ENCODE results near the gene PCSK5.

The PCSK5 gene

DNA sequence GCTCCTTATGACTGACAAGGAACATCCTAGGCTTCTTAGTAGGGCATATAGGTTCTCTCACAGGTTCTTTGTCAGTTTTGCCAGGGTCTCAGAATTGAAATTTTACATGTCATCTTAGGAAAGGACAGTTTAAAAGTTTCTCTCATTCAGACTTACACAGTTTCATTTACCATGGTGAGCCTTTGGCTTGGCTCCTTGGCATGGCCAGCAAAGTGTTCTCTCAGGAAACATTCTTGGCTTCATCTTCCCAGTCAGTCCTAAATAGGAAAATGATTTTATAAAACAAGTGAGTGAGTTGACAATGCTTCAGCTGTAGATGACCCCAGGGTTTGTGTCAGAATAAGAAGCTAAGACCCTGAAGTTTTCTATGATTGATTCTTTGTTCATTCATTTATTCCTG, 191.6 kb downstream of the PCSK5 start:
- DNase-seq (ENCODE audit: low read depth in 2 of 2), result no peak

DNA sequence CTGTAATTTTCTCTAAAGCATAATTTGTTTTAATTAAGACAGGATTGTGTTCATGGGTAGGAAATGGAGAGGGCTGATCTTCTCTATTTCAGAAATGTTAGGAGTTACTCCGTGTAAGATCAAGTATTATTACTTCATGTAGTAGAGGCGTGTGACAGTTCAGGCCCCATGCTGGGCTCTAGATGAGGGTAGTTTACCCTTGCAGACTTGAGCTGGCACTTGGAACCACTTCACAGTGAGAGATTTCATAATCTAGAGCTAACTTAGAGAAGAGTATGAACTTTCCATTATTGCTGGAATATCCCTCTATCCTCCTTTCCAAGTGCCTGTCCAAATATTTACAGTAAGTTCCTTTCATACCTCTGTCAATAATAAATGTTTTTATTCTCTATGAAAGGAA, 195.1 kb downstream of the PCSK5 start:
- no peak for DNase-seq (ENCODE audit: low read depth in 2 of 2)

DNA sequence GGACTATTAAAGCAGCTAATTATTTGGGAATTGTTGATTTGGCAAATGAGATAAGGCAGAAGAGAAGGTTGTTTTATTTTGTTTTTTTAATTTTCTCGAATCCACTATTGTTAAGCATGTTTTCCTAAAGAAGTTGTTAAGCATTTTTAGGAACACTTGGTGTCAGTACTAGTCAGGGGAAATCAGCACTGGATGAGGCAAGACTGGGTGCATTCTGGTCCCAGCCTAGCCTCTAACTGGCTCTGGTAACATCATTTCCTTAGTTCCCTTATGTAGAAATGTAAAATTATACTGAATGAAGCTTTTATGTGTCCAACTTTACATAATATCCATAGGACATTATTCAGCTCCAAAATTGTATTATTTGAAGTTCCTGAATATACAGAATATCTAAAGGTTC, 196.1 kb downstream of the PCSK5 start:
- DNase-seq (ENCODE audit: low read depth in 2 of 2), result no peak

DNA sequence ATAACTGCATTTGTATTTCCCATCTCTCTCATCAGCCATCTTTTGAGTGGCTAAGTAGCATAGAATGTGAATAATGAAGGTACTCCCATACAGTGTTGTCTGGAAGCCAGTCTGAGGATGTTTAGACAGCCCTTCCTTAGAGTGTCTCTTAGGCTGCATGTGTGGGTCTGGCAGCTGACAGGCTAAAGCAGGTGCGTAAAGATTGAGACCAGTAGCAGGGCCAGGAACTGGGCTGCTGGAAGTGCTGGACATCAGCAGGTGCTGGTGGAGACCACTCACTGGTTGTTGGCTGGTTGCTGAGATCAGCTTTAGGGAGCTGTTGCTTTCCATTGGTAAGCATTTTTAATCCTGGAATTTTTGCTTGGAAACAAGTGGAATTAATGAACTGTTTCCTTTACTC, 197.5 kb downstream of the PCSK5 start:
- no peak for DNase-seq (ENCODE audit: low read depth in 2 of 2)

DNA sequence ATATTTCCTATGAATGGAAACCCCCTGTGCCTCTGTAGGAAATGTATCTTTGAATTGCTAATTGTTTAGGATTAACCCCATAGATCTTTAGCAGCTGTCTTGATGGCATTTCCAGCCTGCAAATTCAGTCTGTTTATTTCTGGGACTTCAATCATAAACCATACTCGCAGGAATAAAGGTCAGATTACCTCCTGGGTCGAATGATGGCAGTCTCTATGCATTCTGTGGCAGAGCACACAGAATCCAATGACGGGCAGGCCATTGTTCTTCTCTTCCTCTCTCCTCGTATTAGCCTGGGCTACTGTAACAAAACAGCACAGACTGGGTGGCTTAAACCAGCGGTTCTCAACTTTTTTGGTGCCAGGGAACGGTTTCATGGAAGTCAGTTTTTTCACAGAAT, 199.9 kb downstream of the PCSK5 start:
- no peak for DNase-seq (ENCODE audit: low read depth in 2 of 2)

DNA sequence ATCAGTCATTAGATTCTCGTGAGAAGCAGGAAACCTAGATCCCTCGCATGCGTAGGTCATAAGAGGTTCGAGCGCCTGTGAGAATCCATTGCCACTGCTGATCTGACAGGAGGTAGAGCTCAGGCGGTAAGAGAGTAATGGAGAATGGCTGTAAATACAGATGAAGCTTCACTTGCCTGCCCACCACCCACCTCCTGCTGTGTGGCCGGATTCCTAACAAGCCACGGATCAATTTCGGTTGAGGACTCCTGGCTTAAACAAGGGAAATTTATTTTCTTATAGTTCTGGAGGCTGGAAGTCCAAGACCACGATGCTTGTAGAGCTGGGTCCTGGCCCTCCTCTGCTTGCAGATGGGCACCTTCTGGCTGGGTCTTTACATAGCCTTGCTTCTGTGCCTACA, 200.4 kb downstream of the PCSK5 start:
- DNase-seq (ENCODE audit: low read depth in 2 of 2), result no peak

DNA sequence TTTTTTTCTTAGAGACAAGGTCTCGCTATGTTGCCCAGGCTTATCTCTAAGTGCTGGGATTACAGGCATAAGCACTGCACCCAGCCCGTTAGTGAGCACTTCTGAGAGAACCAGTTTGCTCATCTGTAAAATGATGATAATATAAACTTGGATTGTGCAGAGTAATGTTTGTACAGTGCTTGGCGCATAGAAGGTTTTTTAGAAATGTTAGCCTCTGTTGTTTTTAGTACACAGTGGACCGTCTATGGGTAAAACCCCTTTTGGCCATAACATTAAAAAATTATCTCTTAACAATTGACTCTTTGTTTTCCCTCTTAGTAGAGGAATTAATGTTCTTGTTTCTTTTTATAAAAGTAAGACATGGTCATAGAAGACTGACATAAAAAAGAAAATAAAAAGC, 202.1 kb downstream of the PCSK5 start:
- no peak for DNase-seq (ENCODE audit: low read depth in 2 of 2)

DNA sequence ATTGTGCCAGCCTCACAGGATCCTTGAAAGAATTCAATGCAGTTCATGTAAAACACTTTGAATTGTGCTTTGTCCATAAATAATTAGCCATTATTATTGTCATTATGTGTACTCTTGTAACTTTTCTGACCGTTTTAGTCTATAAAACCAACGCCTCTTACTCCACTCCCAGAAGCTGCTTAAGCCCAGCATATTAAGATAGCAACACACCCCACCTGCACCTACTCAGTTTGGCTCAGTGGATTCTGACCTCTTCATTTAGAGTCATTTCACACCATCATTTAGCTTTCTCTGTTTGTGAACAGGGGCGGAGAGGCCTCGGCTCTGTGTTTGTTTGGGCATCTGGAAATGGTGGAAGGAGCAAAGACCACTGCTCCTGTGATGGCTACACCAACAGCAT, 205.1 kb downstream of the PCSK5 start:
- no peak for DNase-seq (ENCODE audit: low read depth in 2 of 2)

DNA sequence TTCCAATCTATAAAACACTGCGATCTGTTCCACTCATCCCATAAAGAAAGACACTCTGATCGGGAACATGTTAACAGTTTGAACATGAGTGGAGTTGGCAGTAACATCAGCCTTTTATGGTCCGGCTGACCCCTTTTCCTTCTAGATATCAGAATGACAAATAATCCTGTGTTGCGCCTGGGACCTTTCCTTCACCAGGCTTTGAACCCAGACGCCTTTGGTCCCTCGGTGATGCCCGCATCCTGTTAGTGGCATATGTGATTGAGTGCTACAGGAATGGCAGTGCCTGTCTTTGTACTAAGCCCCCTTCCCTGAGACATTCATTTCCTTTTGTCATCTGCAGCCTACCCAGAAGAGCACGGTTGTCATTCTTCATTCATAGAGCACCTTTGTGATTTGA, 209.0 kb downstream of the PCSK5 start:
- no peak for DNase-seq (ENCODE audit: low read depth in 2 of 2)

DNA sequence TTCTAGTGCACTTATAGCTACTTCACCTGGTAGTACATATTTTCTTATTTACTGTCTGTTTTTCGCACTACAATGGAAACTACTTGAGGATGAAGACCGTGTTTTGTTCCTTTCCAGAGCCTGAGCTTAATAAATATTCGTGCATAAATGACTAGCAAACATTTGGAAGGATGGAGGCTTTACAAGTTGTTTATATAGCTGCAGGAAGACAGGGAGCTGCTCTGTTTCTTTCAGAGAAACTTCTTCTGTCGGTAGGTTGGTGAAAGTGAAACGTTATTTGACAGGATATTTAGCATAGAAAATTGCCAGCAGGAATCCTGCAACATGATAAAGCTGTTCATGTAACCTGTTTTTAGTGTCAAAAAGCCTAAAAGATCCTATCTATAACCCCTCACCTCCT, 210.6 kb downstream of the PCSK5 start:
- no peak for DNase-seq (ENCODE audit: low read depth in 2 of 2)

DNA sequence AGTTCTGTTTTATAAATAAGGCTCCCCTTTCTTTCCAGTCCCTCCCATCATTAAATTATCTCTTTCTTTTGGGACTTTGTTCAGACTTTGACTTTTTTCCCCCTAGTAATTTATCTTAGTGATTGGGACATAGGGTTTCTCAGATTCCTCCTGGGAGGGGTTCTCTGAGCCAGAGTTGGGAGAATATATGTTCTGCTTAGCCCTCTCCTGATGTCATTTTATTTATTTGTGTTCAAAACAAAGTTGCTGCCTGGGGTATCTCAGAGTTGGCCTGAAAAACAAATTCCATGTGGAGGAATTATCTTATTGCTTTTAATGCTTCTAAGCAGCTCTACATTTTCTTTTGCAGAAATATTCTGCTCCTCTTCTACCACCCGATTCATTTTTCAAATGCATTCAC, 211.0 kb downstream of the PCSK5 start:
- no peak for DNase-seq (ENCODE audit: low read depth in 2 of 2)

DNA sequence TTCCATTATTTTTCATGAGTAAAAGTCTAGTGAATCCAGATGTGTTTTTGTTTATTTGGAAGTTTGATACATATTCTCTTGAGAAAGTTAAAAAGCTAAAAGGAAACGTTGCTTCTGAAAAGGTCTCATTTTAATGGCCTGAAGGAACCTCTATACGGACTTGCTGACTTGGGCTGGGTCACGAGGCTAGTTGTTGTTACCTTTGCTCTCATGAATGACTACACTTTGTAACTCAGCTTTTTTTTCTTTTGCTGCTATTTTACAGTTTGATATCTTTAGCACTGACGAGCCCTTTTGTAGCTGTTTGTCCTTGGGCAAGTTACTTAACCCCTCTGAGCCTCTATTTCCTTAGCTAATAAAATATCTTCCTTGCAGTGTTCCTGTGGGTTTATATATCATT, 211.5 kb downstream of the PCSK5 start:
- DNase-seq (ENCODE audit: low read depth in 2 of 2), result no peak

DNA sequence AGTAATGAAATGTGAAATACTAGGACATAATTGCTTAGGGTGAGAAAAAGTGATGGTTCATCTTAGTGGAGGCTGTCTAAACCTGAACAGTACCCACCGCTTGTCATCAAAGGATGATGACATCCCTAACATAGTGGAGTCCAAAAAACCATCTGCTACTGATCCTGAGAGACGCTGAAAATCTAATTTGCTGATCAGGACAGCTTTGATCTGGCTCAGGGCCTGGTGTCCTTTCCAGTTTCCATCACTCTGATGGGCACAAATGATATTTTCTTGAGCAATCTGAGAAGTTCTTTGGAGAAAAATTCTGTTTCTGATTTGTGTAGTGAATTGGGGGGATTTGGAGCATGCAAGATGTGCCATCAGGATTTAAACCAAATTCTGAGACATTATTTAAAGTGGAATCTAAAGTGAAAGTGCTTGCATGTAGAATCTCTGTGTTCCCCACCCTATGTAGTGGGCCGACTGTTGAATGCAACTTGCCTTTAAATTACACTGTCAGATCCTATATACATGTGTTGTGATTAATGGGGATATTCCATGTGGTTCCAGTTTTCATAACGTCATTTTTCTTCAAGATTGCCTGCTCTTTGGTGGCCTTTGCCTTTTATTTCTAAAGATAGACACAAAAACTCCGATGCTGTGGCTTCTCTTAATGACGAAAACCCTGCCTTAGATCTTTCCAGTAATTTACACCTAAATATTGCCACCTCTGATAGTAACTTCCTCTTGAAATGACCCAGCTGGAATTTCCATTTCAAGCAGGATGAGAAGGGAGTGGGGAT, 213.2 kb downstream of the PCSK5 start:
- DNase-seq (ENCODE audit: low read depth in 2 of 2), result no peak

DNA sequence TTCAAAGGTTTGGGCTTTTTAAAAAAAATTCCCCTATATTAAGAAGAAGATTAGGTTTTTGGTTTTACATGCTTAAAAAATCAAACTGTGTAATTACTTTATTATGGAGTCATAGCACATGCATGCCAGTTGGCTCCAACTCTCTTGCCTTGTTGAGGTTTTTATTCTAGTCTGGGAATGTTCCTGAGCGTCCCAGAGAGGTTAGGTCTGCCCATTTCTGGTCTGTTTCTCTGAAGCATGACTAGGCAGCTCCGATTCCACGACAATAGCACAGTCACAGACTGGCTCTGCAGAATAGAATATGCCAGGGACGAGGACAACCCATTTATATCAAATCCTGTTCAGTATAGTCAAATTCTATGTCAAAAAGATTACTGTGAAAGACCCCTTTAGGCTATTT, 217.0 kb downstream of the PCSK5 start:
- DNase-seq (ENCODE audit: low read depth in 2 of 2), result no peak

DNA sequence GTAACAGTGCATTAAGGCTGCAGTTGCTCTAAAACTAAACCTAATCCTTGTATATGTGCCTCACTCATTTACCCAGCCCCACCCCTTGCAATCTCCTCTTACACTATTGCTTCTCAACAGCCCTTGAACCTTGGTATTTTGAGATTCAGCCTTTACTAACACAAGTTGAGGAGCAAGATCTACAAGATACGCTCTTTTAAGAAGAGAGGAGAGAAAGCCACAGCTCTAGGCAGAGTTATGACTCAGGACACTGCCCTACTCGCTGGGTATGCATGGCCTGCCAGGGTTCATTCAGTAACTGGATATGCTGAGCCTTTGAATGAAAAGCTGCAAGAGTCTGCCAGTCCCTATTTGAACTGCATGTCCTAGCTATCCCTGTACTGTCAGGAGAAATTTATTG, 219.5 kb downstream of the PCSK5 start:
- no peak for DNase-seq (ENCODE audit: low read depth in 2 of 2)

DNA sequence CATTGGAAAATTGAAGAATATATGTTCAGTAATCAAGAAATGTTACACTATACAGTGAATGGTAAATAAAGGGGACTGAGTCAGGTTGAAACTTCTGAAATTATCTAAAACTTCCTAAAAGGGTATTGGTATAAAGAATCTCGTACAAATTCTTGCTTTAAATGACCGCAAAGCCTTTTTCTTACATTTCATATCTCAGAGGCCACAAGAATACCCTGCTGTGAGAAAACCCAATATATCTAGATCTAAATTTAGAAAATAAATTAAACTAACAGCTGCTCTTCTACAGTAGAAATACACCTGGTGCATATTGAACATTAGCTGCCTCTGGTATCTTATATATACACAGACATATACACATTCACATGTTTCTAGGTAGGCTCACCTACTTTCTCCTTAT, 221.7 kb downstream of the PCSK5 start:
- DNase-seq (ENCODE audit: low read depth in 2 of 2), result no peak

DNA sequence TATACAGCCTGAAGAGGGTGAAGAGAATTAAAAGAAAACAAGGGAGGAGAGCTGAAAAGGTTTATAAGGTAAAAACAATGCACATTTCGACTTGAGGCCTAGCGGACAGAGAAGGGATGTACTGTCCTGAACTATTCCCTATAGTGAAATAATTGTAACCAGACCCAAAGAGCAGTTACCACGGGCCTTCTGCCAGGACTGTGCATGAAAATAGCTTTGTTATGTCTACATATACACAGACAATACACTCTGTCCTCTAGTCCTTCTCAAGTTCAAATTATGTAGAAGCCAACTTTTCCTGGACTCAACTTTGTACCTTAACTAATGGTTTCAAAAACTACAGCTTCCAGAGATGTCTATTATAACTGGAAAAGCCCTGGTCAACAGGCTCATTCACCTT, 223.7 kb downstream of the PCSK5 start:
- DNase-seq (ENCODE audit: low read depth in 2 of 2), result no peak

DNA sequence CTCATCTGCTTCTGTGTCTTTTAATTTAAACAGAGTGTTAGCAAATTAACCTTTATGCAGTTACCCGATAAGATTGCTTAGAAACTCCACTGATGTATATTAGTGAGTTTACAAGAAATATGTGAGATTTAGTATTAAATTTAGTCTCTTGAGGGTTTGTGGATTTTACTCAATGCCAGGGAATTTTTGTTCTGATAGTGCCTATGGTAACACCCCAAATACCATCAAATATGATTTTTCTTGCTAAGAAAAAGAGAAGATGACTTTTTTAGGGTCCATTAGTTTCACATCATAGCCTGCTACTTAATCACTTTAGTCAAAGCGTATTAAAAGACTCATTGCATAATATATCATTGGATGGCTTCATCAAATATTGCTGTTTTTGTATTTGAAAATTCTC, 224.9 kb downstream of the PCSK5 start:
- no peak for DNase-seq (ENCODE audit: low read depth in 2 of 2)

DNA sequence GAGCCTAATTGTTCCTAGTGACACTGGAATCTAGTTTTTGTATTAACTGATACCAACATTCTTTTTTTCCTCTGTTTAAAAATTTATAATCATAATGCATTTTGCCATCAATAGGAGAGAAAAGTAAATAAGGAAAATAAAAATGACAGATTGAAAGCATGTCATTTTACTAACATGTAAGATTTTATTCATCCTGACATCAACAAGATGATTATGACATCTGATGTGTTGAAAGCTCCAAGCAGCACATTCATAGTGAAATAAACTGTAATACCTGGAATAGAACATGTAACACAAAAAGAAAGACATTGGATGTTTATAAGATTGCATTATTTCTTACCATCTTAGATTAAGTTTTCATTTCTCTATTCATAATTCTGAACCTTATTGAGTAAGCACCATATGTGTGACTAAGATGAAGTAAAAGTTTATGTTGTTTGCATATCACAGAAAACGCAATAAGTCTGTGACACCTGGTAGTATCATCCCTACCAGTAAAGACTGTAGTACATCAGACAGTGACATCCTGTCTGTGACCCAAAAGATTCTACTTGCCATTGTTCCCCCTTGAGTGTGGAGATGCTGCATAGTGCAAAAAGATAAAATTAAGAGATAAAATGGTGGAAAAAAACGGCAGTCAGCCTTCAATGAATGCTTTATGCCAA, 225.6 kb downstream of the PCSK5 start:
- no peak for DNase-seq (ENCODE audit: low read depth in 2 of 2)

DNA sequence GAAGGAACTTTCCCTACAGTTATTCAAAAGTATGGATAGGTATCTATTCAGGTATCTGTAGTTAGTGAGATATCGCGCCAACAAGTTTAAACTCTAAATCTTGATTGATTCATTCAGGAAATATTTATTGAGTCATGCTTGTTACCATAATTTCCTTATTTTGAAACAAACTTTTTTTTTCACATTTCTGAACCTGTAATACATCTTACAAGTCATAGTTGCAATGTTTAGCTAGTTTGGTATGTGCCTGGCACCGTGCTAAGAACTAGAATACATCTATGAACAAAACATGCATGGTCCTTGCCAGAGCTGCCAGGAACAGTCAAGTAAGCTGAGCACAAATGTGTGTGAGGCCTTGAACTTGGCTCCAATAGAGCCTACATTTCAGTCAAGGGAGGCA, 226.4 kb downstream of the PCSK5 start:
- no peak for DNase-seq (ENCODE audit: low read depth in 2 of 2)

DNA sequence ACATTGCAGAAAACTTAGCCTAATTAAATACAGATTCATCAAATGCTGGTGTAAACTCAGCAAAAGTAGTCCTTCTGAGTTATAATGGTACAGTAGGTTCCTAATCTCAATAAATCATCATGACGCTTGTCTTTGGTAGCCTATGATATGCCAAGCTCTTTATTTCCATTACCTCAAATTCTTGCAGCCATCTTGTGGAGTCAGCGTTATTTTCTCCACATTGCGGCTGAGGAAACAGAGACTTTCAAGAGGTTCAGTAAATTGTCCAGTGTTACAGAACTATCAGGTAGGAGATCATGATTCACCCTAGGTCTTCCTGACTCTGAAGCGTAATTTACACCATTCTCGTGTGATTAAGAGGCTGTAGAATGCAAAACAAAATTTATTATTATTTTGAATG, 237.2 kb downstream of the PCSK5 start:
- DNase-seq (ENCODE audit: low read depth in 2 of 2), result no peak

DNA sequence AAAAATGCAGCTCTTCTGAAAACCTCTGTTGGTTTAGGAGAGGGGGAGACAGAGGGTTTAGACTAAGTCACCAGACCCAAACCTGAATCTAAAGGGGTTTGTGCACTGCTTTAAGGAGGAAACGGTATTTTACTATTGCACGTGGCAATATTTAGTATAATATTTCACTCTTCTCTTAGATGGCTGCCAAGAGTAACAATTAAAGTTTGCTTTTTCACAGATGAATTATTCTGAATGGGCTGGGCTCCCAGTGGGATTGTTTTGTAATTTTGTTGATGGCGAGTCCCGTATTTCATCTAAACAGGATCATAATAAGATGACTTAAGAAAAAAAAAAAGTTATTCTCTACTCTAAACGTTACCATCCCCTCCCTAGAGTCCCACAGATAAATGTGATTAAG, 245.4 kb downstream of the PCSK5 start:
- DNase-seq (ENCODE audit: low read depth in 2 of 2), result no peak

DNA sequence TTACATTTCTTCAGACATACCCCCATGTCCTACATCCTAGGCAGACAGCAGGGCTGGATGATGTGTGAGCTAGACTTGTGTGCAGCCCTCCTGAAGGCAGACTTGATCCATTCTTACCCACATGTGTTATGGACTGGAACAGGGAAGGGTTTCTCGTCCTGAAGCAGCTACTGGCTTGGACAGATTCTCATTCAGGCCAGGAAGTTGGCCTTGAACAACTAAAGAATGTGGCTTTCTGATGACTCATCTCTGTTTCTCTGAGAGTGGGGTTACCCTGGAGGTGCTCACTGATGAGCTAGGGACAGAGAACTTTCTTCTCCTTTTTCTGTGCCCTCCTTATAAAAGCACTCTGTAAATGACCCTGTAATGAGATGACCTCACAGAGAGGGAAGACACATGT, 246.5 kb downstream of the PCSK5 start:
- no peak for DNase-seq (ENCODE audit: low read depth in 2 of 2)

DNA sequence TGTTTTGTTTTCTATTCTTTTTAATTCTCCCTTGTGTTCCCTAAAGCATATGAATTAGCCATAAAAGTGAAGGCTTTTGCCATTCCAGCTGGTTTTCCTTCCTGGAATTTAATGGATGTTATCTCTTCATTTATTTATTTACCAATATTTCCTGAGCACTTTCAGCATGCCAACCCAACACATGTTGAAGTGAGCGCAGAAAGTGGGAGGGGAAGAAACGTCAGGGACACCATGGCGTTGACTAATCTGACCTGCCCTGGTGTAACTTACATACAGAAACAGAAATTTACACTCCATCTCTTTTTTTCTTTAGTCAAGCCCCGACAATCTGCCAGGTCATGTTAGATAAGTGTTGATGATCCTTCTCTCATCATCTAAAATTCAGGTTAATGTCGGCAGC, 247.5 kb downstream of the PCSK5 start:
- DNase-seq (ENCODE audit: low read depth in 2 of 2), result no peak
